ENCODE data around the gene MEX3C.

GRCh38 chr18:51236225-51236624 is 38.7 kb upstream of the MEX3C start:
- TF ChIP-seq EZH2 (IDR thresholded peaks at IDR 0.05; ENCODE audit: borderline replicate concordance, low read length) (no peak), CTCF (conservative IDR thresholded peaks at IDR 0.05 in 1 of 2, IDR thresholded peaks at IDR 0.05 in 1 of 2; ENCODE audit: extremely low read depth in 1 of 2, insufficient read depth in 1 of 2, low read depth in 1 of 2, low read length in 2 of 2) (no peak)
